GM21619 (cell line): ENCODE measurements around the gene INPP5D.
"Not testable (repeated sequence)": the region's sequence is repeated elsewhere in the genome, so short reads cannot be mapped to it uniquely, and the experiment has no call there.

Experiments
- ATAC-seq: cut with Tn5 transposase; IDR thresholded peaks from one replicate; pipeline ENCODE4 v1.9.1; 2021; ENCODE audit not compliant: unreplicated experiment

Gene INPP5D

GRCh38 chr2:233168919-233169318, 108.8 kb downstream of the INPP5D start:
- ATAC-seq, result no peak

GRCh38 chr2:233171344-233171743, 111.2 kb downstream of the INPP5D start:
- ATAC-seq, result no peak

- ATAC-seq, result no peak
Observed at GRCh38 chr2:233173115-233173514, 113.0 kb downstream of the INPP5D start.

- ATAC-seq, result no peak
Observed at GRCh38 chr2:233174137-233174536, 114.0 kb downstream of the INPP5D start.

- no peak for ATAC-seq
Observed at GRCh38 chr2:233178994-233179847, 119.1 kb downstream of the INPP5D start.

- ATAC-seq, result no peak
Observed at GRCh38 chr2:233179848-233180366, 119.8 kb downstream of the INPP5D start.

GRCh38 chr2:233183869-233184418, 123.8 kb downstream of the INPP5D start:
- no peak for ATAC-seq

- ATAC-seq, result no peak
Observed at GRCh38 chr2:233184669-233185068, 124.5 kb downstream of the INPP5D start.

GRCh38 chr2:233185330-233185729, 125.2 kb downstream of the INPP5D start:
- ATAC-seq, result no peak

GRCh38 chr2:233185963-233186362, 125.8 kb downstream of the INPP5D start:
- no peak for ATAC-seq

GRCh38 chr2:233186851-233187250, 126.7 kb downstream of the INPP5D start:
- ATAC-seq, result no peak

GRCh38 chr2:233189025-233189424, 128.9 kb downstream of the INPP5D start:
- ATAC-seq, result no peak

GRCh38 chr2:233191016-233191415, 130.9 kb downstream of the INPP5D start:
- ATAC-seq, result not testable (repeated sequence)

- ATAC-seq, result no peak
Observed at GRCh38 chr2:233193738-233194137, 133.6 kb downstream of the INPP5D start.

GRCh38 chr2:233195027-233195426, 134.9 kb downstream of the INPP5D start:
- ATAC-seq, result no peak

GRCh38 chr2:233197022-233197421, 136.9 kb downstream of the INPP5D start:
- no peak for ATAC-seq

- no peak for ATAC-seq
Observed at GRCh38 chr2:233198026-233198425, 137.9 kb downstream of the INPP5D start.

- no peak for ATAC-seq
Observed at GRCh38 chr2:233199870-233200269, 139.7 kb downstream of the INPP5D start.

- ATAC-seq, result not testable (repeated sequence)
Observed at GRCh38 chr2:233200790-233201189, 140.6 kb downstream of the INPP5D start.

GRCh38 chr2:233201258-233202013, 141.3 kb downstream of the INPP5D start:
- no peak for ATAC-seq

GRCh38 chr2:233202531-233202944, 142.4 kb downstream of the INPP5D start:
- ATAC-seq, result peak; percentile 52

- ATAC-seq, result no peak
Observed at GRCh38 chr2:233203060-233203459, 142.9 kb downstream of the INPP5D start.
